T-helper 17 cell (primary cell): ENCODE results near the gene DOCK3. TPM values are rescaled to one million over a fixed set of nuclear protein-coding genes. Genes with fewer than 3 reads are reported as not detected.
"Not testable (repeated sequence)": the region's sequence is repeated elsewhere in the genome, so short reads cannot be mapped to it uniquely, and the experiment has no call there.

ENCODE experiments used
- ATAC-seq: fragments of 150-1000 bp; cut with Tn5 transposase; 2 replicates; pipeline ENCODE4 v1.10.0; 2021; ENCODE audit warnings: mild to moderate bottlenecking, moderate library complexity
- DNase-seq, 3 donors: peaks; one replicate each; pipeline versions ENCODE4 v3.0.0 to v3.0.0-alpha.2; 2020 to 2021
- H3K9me3 ChIP-seq: one replicate; pipeline ENCODE4 v1.7.0; 2013; ENCODE audit warnings: low read length, mild to moderate bottlenecking; ENCODE audit not compliant: control insufficient read depth, poor library complexity, severe bottlenecking
- H3K27ac Mint-ChIP-seq: one replicate; pipeline ENCODE4 v1.8.0; 2022; ENCODE audit warnings: mild to moderate bottlenecking, moderate library complexity, mixed read lengths
- H3K27me3 Mint-ChIP-seq: one replicate; pipeline ENCODE4 v1.8.0; 2022; ENCODE audit warnings: mixed read lengths
- H3K36me3 Mint-ChIP-seq: one replicate; pipeline ENCODE4 v1.8.0; 2022; ENCODE audit warnings: low read depth, mixed read lengths
- H3K4me1 Mint-ChIP-seq: one replicate; pipeline ENCODE4 v1.8.0; 2022; ENCODE audit warnings: mild to moderate bottlenecking, mixed read lengths
- H3K4me3 Mint-ChIP-seq: one replicate; pipeline ENCODE4 v1.8.0; 2022; ENCODE audit warnings: mild to moderate bottlenecking, moderate library complexity, mixed read lengths
- total RNA-seq, 4 donors: library from RNA in 2 of 4; stranded (reverse) in 2 of 4; gene quantifications; one replicate each; pipeline ENCODE4 v1.2.3 and lab custom pipeline; 2022 to 2026

DOCK3 gene
- total RNA-seq, 2 donors from 2014 or later = 1.9 to 3.2 TPM

GRCh38 chr3:51035630-51036029 is 360.9 kb downstream of the DOCK3 start:
- H3K9me3 ChIP-seq = no peaks in the 10 kb centered on the region
- no peak for DNase-seq
- ATAC-seq = no peak
- Mint-ChIP-seq H3K4me1 (no peaks in the 10 kb centered on the region), H3K4me3 (no peak overlapping the region), H3K27ac (no peak overlapping the region), H3K27me3 (peaks cover 18% of the 10 kb centered on the region), H3K36me3 (no peaks in the 10 kb centered on the region)

GRCh38 chr3:51044982-51045381 is 370.3 kb downstream of the DOCK3 start:
- no peak overlapping the region for H3K4me3 Mint-ChIP-seq
- no peaks in the 10 kb centered on the region for H3K27me3 Mint-ChIP-seq
- no peaks in the 10 kb centered on the region for H3K9me3 ChIP-seq
- no peak overlapping the region for H3K27ac Mint-ChIP-seq
- H3K4me1 Mint-ChIP-seq = peaks cover 5% of the 10 kb centered on the region
- H3K36me3 Mint-ChIP-seq = peaks cover 2% of the 10 kb centered on the region
- no peak for DNase-seq
- no peak for ATAC-seq

- no peaks in the 10 kb centered on the region for H3K36me3 Mint-ChIP-seq
- H3K4me1 Mint-ChIP-seq = peaks cover 2% of the 10 kb centered on the region
- no peak overlapping the region for H3K27ac Mint-ChIP-seq
- no peak for ATAC-seq
- H3K27me3 Mint-ChIP-seq = no peaks in the 10 kb centered on the region
- H3K9me3 ChIP-seq = no peaks in the 10 kb centered on the region
- DNase-seq = no peak
- no peak overlapping the region for H3K4me3 Mint-ChIP-seq
These were observed 377.8 kb downstream of the DOCK3 start for GRCh38 chr3:51052562-51052961.

DNA sequence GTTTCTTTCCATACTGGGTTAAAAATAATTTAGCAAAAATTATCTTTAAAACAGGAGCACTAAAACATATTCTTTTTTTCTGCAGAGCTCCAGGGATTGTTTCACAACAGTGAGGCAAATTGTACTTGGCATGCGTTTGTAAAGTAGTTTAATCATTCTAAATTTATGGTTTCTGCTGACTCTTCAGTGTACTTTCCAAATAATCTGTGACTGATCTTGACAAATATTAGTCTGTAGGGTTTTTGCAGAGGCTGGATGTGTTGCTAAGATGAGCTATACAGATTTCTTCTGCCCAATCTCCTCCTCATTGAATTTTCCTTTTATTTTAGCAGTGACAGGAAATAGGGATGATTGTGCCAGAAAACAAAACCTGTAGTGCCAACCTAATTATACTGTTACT is 382.4 kb downstream of the DOCK3 start:
- H3K9me3 ChIP-seq = no peaks in the 10 kb centered on the region
- no peak for ATAC-seq
- no peak overlapping the region for H3K27ac Mint-ChIP-seq
- H3K4me3 Mint-ChIP-seq = no peak overlapping the region
- peaks cover 6% of the 10 kb centered on the region for H3K36me3 Mint-ChIP-seq
- H3K27me3 Mint-ChIP-seq = peaks cover 4% of the 10 kb centered on the region
- H3K4me1 Mint-ChIP-seq = peaks cover 2% of the 10 kb centered on the region
- no peak for DNase-seq

- Mint-ChIP-seq H3K4me3 (no peak overlapping the region), H3K4me1 (no peaks in the 10 kb centered on the region), H3K36me3 (peaks cover 6% of the 10 kb centered on the region), H3K27ac (no peak overlapping the region), H3K27me3 (peaks cover 8% of the 10 kb centered on the region)
- H3K9me3 ChIP-seq = no peaks in the 10 kb centered on the region
- no peak for ATAC-seq
- no peak for DNase-seq
These were observed 388.3 kb downstream of the DOCK3 start for GRCh38 chr3:51063053-51063452.

DNA sequence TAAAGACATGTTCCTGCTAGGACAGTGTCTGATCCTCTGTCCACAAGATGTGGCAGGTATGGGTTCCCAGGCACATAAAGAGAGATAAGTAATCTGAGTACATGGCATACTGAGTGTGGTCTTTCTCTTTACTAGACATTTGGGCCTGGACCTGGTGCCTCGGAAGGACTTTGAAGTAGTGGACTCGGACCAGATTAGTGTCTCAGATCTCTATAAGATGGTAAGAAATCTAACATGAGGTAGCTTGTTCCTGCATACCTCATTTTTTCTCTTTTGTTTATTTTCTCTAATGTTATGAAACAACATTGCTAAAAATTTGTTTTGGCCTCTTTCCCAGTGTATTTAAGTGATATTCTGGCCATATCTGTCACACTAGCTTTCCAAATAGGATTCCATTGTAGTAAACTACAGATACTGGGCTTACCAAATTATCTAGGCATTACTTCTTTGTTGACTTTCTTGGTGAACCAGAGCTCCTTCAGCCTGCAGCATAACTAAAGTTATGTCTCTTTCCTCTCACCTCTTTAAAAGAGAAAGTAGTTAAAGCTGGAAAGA is 400.6 kb downstream of the DOCK3 start:
- Mint-ChIP-seq H3K27me3 (no peaks in the 10 kb centered on the region), H3K4me1 (no peaks in the 10 kb centered on the region), H3K36me3 (no peaks in the 10 kb centered on the region), H3K4me3 (no peak overlapping the region), H3K27ac (no peak overlapping the region)
- ATAC-seq (no peak), DNase-seq (no peak)
- no peaks in the 10 kb centered on the region for H3K9me3 ChIP-seq

DNA sequence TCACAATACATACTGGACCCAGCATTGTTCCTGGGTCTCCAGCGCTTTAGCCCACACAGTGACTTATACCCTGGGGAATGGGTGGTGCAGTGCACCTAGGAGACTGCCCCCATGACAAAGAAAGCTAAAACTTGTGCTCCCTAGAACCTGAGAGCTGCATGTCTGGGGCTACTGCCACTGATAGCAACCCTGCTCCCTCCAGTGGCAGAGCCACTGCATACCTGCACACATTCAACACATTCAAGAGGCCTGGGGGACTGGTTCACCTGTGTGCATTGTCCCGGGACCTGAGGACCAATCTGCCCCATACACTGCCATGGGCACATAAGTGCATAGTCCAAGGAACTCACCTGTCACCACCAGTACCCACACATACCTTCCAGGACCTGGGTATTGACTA is 407.6 kb downstream of the DOCK3 start:
- Mint-ChIP-seq H3K27me3 (no peaks in the 10 kb centered on the region), H3K4me3 (no peak overlapping the region), H3K27ac (no peak overlapping the region), H3K4me1 (no peaks in the 10 kb centered on the region), H3K36me3 (no peaks in the 10 kb centered on the region)
- no peak for DNase-seq
- no peak for ATAC-seq
- H3K9me3 ChIP-seq = no peaks in the 10 kb centered on the region

DNA sequence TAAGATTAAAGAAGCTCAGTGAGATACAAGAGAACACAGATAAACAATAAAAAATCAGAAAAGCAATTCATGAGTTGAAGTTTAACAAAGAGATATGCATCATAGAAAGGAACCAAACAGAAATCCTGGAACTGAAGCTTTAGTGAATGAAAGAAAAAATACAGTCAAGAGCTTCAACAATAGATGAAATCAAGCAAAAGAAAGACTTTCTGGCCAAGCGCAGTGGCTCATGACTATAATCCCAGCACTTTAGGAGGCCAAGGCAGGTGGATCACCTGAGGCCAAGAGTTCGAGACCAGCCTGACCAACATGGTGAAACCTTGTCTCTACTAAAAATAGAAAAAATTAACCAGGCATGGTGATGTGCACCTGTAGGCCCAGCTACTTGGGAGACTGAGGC is 408.8 kb downstream of the DOCK3 start:
- no peak overlapping the region for H3K27ac Mint-ChIP-seq
- no peaks in the 10 kb centered on the region for H3K27me3 Mint-ChIP-seq
- DNase-seq = no peak

GRCh38 chr3:51092141-51092540 is 417.4 kb downstream of the DOCK3 start:
- H3K27ac Mint-ChIP-seq, H3K4me3 Mint-ChIP-seq, H3K4me1 Mint-ChIP-seq, DNase-seq, ATAC-seq, H3K36me3 Mint-ChIP-seq, H3K9me3 ChIP-seq, H3K27me3 Mint-ChIP-seq: not testable (repeated sequence)

More for the DNA sequence above, 408.8 kb downstream of the DOCK3 start:
- Mint-ChIP-seq H3K36me3 (no peaks in the 10 kb centered on the region), H3K4me1 (no peaks in the 10 kb centered on the region), H3K4me3 (no peak overlapping the region)
- no peaks in the 10 kb centered on the region for H3K9me3 ChIP-seq
- no peak for ATAC-seq

GRCh38 chr3:51094838-51095237 is 420.1 kb downstream of the DOCK3 start:
- not testable (repeated sequence) for H3K9me3 ChIP-seq, ATAC-seq, DNase-seq, H3K4me1 Mint-ChIP-seq, H3K27me3 Mint-ChIP-seq, H3K4me3 Mint-ChIP-seq, H3K36me3 Mint-ChIP-seq, H3K27ac Mint-ChIP-seq

DNA sequence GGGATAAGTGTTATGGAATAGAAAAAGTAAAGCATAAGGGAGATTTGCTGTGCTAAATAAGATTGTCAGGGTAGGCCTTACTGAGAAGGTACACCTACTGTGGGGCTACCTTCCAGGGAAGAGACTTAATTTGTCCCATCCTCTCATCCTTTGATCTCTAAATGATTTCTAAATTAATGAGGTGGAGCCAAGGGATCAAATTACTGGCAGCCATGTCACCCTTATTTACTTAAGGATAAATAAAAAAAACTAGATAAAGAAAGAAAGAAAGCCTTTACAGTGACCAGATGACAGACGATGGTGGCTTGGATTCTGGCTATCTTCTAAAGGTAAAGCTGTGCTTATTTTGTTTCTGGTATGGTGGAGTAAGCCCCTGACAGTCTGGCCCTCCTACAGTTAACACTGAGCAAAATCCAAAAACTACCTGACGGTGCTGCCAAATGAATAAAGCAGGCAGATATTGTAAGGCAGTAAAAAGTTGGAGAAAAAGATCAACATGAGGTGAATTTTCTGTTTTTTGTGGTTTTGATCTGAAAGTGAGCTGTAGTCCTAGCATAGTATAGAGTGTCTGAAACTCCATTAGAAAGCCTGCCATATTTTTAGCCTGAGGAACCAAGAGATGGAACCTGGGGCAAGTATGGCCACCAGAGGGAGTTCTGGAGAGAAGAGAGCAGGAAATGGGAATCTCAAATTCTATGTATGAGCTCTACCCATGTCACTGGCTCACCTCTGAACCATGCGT is 425.2 kb downstream of the DOCK3 start:
- DNase-seq (no peak), ATAC-seq (no peak)
- H3K9me3 ChIP-seq = no peaks in the 10 kb centered on the region
- Mint-ChIP-seq H3K27ac (no peak overlapping the region), H3K4me3 (no peak overlapping the region), H3K36me3 (peaks cover 2% of the 10 kb centered on the region), H3K4me1 (peaks cover 9% of the 10 kb centered on the region), H3K27me3 (peaks cover 6% of the 10 kb centered on the region)

DNA sequence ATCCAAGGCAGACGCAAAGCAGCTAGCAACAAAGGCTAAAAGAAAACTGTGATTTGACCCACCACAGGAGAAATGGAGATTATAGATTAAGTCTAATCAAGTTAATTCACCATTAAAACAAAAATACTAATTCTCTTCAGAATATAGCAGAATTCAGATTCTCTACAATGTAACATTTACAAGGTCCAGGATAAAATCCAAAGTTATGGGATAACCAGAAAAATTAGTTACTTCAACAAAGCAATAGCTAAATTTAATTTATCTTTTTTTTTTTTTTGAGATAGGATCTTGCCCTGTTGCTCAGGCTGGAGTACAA is 425.8 kb downstream of the DOCK3 start:
- ATAC-seq = no peak
- Mint-ChIP-seq H3K4me1 (peaks cover 9% of the 10 kb centered on the region), H3K36me3 (peaks cover 2% of the 10 kb centered on the region), H3K27me3 (peaks cover 6% of the 10 kb centered on the region), H3K27ac (no peak overlapping the region), H3K4me3 (no peak overlapping the region)
- no peaks in the 10 kb centered on the region for H3K9me3 ChIP-seq
- no peak for DNase-seq

- Mint-ChIP-seq H3K27ac (no peak overlapping the region), H3K27me3 (peaks cover 6% of the 10 kb centered on the region), H3K4me1 (peaks cover 9% of the 10 kb centered on the region), H3K36me3 (peaks cover 2% of the 10 kb centered on the region), H3K4me3 (no peak overlapping the region)
- DNase-seq (no peak), ATAC-seq (no peak)
- H3K9me3 ChIP-seq = no peaks in the 10 kb centered on the region
These were observed 427.7 kb downstream of the DOCK3 start for GRCh38 chr3:51102396-51102795.

DNA sequence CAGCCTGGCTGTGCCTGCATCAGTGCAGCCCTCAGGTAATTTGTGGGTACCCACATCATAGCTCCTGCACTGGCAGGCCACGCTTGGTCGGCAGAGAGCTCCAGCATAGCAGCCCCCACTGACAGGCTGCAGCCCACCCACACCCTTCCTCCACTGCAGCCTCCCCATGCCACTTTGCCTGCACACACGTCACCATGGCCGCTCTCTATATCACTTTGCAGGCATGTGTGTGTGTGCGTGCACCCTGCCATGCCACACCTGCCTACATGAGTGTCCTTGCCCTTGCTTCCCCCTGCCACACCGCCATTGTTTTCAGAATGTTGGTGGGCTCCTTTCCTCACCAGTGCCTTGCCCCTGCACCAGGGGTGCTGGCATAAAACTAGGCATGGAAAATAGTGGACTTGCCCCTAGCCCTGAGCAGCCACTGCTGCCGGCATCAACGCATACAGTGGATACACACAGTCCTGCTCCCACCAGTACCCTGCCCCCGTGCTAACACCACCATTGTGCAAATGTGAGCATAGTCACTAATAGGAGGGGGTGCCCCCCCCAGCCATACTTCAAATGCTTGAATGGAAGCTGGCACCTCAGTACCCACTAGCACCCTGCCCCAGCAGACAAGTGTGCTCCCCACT is 431.6 kb downstream of the DOCK3 start:
- no peak for DNase-seq
- Mint-ChIP-seq H3K4me3 (no peak overlapping the region), H3K4me1 (peaks cover 2% of the 10 kb centered on the region), H3K27ac (no peak overlapping the region), H3K36me3 (peaks cover 2% of the 10 kb centered on the region), H3K27me3 (peaks cover 6% of the 10 kb centered on the region)
- no peak for ATAC-seq
- H3K9me3 ChIP-seq = no peaks in the 10 kb centered on the region
